GM13976 (cell line): ENCODE results near the gene PGM1.

Experiments used
- DNase-seq: peaks from one replicate; pipeline ENCODE4 v3.0.0; 2012; ENCODE audit warnings: low spot score
- CTCF ChIP-seq: IDR thresholded peaks from 2 replicates; pipeline ENCODE4 v1.5.1; 2012; ENCODE audit warnings: borderline replicate concordance, mild to moderate bottlenecking; ENCODE audit not compliant: insufficient read depth; ENCODE audit errors: extremely low read depth, missing control alignments, control extremely low read depth
- in situ Hi-C: fragments of 300-500 bp; cut with MboI; formaldehyde crosslinking; loops from one replicate; pipeline ENCODE4 v1.12.0; 2022; ENCODE audit warnings: low sequenced_read_pairs, mixed read lengths, inconsistent platforms; ENCODE audit not compliant: unreplicated experiment

Gene PGM1

DNA sequence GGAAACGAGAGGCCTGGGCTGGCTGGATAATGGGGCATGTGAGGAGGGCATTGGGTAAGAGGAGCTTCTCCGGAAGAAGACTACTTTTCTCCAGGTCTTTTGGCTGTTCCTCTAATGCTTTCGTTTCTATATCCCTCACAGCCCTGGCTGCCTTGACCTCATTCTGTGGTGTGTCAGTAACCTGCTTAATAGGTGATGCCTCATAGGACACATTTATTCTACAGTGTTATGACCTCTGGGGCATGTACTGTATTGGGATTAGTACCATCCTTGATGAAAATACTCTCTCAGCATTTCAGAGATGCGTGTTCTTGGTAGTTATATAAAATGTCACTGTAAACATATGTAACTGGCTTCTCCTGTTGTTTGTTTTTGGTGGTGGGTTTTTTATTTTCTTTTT lies 40.1 kb downstream of the PGM1 start:
- no peak for TF ChIP-seq CTCF
- in situ Hi-C loops: no loop called here
- DNase-seq: no peak

DNA sequence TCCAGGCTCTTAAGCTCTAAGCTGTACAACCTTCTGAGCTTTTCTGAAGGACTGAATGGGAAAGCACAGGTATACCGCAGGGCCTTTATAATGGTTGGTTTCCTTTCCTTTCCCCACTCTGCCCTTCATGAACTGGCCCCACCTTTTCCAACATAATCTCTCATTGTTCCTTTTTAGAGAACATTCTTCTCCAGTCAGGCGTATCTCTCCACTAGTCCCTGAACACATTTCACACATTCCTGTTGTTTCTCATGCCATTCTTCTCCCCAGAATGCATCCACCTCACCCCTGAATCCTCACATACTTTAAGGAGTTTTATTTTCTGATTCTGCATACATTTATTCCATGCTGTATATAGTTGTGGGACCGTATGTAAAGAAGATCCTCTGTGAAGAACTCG lies 41.3 kb downstream of the PGM1 start:
- in situ Hi-C loops: no loop called here
- no peak for DNase-seq
- no peak for TF ChIP-seq CTCF

DNA sequence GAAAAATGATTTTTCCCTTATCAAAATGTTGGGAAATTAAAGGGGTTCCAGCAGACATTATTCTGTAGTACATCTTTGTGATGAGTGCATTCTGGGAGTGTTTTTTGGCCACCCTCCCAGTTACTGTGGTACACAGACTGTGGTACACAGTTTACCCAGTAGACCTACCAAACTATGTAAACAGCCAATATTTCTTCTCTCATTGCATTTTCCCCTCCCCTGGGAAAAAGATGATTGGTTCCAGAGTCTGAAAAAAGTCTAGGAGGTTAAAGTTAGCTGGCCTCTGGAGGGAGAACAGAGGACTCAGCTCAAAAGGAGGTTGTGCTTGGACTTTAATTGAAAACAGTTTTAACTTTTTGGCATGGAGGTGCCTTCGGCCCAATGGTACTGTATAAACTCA lies 42.5 kb downstream of the PGM1 start:
- no peak for TF ChIP-seq CTCF
- in situ Hi-C loops: no loop called here
- no peak for DNase-seq

DNA sequence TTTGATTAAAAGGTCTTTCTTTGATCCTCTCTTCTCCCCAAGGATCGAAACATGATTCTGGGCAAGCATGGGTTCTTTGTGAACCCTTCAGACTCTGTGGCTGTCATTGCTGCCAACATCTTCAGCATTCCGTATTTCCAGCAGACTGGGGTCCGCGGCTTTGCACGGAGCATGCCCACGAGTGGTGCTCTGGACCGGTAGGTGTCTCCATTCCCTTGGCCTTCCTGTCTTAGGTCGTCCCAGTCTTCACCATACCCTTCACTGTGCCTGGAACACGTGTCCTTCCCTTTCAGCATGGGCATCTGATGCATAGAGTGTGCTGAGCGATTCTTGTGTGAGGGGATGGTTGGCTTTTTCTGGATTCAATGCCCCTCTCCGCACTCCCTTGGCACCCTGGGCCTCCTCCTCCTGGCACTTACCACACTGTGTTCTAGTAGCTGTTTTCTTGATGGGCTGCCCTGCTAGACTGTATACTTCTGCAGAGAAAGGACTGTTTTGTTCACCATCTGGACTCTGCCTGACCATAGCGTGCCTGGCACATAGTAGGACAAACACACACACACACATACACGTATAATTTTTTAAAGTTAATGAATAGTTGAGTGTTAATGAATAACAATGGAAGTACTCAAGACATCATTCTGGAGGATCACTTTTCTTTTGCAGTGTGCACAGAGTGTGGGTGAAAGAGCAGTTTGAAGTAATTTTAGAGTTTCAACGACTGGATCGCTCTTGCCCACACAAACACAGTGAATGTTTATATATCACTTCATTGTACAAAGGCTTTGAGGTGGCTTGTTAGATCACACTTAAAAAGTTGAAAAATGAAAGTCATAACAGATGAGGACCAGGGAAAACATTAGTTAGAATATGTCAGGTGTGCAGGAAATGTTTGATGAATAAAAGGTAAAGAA lies 43.2 kb downstream of the PGM1 start:
- no peak for DNase-seq
- in situ Hi-C loops: no loop called here
- TF ChIP-seq CTCF: no peak

GRCh38 chr1:63638471-63638870 lies 45.3 kb downstream of the PGM1 start:
- no peak for DNase-seq
- TF ChIP-seq CTCF: no peak
- in situ Hi-C loops: no loop called here

GRCh38 chr1:63638875-63639274 lies 45.7 kb downstream of the PGM1 start:
- no peak for TF ChIP-seq CTCF
- DNase-seq: no peak
- in situ Hi-C loops: no loop called here
